NCI-H82 treated with DMSO at 0.1 percent for 48 hours (cell line): ENCODE measurements around the gene SUPT6H.
"Not testable (repeated sequence)": the region's sequence is repeated elsewhere in the genome, so short reads cannot be mapped to it uniquely, and the experiment has no call there.

ENCODE experiments used
- DNase-seq: peaks from one replicate; lab custom pipeline; 2025; ENCODE audit not compliant: unreplicated experiment; lab: John Stamatoyannopoulos, UW

The SUPT6H gene

DNA sequence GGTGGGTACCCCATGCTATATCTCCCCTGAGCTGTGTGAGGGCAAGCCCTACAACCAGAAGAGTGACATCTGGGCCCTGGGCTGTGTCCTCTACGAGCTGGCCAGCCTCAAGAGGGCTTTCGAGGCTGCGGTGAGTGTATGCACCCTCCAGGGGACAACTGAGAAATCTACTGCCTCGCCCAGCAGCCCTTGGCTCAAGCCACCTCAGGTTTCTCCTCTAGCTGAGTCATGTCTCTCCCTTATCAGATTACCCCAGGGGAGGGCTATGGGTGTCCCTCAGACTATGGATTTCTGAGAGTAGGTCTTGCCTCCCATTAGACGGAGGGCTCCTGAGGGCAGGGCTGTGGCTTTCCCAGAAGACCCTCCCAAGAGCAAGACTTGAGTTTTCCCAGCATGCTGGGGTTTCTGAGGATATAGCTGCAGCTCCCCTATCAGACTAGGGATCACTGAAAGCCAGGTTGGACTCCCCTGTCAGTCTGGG is 73.3 kb downstream of the SUPT6H start:
- no peak for DNase-seq

DNA sequence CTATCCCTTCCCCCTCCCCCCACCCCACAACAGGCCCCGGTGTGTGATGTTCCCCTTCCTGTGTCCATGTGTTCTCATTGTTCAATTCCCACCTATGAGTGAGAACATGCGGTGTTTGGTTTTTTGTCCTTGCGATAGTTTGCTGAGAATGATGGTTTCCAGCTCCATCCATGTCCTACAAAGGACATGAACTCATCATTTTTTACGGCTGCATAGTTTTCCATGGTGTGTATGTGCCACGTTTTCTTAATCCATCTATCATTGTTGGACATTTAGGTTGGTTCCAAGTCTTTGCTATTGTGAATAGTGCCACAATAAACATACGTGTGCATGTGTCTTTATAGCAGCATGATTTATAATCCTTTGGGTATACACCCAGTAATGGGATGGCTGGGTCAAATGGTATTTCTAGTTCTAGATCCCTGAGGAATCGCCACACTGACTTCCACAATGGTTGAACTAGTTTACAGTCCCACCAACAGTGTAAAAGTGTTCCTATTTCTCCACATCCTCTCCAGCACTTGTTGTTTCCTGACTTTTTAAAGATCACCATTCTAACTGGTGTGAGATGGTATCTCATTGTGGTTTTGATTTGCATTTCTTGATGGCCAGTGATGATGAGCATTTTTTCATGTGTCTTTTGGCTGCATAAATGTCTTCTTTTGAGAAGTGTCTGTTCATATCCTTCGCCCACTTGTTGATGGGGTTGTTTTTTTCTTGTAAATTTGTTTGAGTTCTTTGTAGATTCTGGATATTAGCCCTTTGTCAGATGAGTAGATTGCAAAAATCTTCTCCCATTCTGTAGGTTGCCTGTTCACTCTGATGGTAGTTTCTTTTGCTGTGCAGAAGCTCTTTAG is 74.1 kb downstream of the SUPT6H start:
- not testable (repeated sequence) for DNase-seq

DNA sequence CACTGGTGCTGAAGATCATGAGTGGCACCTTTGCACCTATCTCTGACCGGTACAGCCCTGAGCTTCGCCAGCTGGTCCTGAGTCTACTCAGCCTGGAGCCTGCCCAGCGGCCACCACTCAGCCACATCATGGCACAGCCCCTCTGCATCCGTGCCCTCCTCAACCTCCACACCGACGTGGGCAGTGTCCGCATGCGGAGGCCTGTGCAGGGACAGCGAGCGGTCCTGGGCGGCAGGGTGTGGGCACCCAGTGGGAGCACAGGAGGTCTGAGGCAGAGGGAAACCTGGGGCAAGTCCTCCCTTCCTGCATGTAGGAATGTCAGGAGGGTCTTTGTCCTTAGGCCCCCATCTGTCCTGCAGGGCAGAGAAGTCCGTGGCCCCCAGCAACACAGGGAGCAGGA is 75.3 kb downstream of the SUPT6H start:
- no peak for DNase-seq

- no peak for DNase-seq
These were observed 76.0 kb downstream of the SUPT6H start for GRCh38 chr17:28737770-28738679.

DNA sequence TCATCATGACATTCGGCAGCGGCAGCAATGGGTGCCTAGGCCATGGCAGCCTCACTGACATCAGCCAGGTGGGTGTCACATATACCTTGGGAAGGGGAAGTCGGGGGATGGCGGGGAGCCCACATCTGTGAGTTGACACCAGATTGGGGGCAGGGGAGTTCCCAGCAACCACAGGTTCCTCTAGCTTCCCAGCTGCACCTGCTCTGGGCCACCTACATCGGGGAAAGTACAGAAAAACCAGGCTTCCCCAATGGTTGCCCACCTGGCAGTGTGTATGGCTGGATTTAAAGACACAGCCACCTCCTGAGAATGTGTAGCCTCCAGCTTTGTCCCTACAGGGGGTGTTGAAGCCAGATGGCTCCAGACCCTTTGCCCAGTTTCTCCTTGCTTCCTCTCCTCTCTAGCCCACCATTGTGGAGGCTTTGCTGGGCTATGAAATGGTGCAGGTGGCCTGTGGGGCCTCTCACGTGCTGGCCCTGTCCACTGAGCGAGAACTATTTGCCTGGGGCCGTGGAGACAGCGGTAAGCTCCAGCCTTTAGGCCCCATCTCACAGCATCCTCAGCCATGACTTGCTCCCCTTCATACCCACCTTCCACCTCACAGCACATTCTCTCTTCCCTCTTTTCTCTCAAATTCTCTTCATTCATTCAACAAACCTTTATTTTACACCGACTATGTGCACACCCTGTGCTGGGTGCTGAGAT is 76.8 kb downstream of the SUPT6H start:
- DNase-seq = no peak

- no peak for DNase-seq
These were observed 78.7 kb downstream of the SUPT6H start for GRCh38 chr17:28740406-28741357.

DNA sequence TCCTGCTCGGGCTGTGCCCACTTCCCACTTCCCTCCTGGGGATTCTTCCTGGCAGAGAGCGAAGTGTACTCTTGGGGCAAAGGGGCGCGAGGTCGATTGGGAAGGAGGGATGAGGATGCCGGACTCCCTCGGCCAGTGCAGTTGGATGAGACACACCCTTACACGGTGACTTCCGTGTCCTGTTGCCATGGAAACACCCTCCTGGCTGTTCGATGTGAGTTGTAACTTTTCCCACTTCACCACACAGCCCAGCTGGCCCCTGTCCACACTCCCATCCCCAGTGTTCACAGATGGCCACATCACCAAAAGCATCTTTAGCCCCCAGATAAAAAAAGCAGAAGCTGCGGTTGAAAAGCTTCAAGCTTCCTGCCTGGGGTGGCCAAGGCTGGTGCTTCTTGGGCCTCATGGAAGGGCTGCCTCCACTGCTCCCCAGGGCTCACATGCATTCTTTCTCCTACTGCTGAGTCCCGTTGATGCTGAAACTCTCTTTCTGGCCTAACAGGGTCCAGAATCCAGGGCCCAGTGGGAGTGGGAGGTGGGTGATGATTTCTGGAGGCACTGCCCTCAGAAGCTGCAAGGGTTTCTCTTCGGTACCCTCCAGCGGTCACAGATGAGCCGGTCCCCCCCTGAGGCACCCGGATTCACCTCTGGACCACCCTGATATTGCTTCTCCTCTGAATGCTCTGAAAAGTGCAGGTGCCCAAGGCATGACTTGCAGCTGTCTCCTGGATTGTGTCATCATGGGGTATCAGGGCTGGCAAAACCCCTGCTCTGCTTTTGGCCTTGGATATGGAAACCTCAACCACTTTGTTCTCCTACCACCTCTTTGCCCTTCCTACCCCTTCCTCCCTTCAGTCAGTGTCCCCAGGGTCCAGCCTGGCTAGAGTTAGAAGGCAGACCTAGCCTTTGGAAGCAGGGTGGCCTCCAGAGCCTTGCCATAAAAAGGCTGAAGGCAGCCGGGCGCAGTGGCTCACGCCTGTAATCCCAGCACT is 79.6 kb downstream of the SUPT6H start:
- DNase-seq = no peak

GRCh38 chr17:28743243-28744103 is 81.5 kb downstream of the SUPT6H start, which contains the start of gene TRAF4:
Gene TRAF4, plus strand, starts transcription at chr17:28744011. Its CDS starts 102 bp downstream, at chr17:28744113.
- peak; percentile 70 for DNase-seq

- DNase-seq = peak; percentile 52
These were observed 82.3 kb downstream of the SUPT6H start for GRCh38 chr17:28744104-28744971.

- peak; percentile 24 for DNase-seq
These were observed 83.2 kb downstream of the SUPT6H start for GRCh38 chr17:28744972-28745785.

DNA sequence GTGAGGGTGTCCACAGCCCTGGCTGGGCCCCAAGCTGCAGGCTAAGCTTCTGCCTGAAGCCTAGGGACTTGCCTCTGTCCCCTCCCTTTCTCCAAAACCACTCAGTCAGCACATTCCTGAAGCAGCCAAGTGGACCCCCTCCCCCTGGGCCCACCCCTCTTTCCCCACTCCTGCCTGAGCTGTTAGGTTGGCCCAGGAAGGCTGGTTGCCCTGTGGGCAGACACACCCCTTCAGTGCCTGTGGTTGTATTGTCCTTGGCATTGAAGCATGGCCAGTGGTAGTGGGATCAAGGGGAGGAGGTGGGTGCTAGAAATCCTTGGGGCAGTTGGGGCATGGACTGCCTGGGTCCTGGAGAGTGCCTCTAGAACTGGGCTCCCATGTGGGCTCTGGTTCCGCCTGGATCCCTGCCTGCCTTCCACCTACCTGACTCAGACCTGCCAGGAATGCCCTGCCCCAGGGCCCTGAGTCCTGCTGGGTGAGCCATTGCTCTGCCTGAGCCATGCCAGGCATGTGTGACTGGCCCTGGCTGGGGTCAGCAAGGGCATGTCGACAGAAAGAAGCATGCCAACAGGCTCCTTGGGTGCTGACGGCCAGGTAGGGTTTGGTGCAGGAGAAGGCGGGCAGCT is 83.9 kb downstream of the SUPT6H start:
- DNase-seq = no peak

GRCh38 chr17:28746611-28747050 is 84.6 kb downstream of the SUPT6H start:
- DNase-seq = peak; percentile 90

DNA sequence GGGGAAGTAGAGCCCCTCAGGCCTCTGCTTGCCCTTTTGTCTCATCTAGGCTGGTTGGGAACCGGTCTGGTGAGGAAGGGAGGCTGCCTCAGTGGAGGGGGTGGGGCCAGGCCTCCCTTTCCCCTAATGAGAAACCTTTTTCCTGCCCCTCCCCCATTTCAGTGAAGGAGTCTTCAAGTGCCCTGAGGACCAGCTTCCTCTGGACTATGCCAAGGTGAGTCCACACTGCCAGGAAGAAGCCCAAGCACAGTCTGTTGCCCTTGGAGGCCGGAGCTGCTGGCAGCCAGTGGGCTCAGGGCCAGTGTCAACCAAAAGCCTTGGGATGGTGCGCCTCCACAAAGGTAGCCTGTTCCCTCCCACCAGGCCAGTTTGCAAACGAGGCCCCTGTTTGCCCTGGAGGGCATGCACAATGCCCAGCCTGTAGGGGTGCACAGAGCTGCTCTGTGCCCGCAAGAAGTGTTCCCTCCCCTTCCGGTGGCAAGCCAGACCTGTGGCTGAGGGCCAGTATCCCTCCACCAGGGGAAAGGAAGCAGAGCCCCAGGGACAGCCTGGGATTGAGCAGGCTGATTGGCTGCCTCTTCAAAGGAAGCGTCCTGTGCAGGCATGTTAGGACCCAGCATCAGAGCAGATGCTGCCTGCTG is 85.2 kb downstream of the SUPT6H start:
- DNase-seq = no peak

DNA sequence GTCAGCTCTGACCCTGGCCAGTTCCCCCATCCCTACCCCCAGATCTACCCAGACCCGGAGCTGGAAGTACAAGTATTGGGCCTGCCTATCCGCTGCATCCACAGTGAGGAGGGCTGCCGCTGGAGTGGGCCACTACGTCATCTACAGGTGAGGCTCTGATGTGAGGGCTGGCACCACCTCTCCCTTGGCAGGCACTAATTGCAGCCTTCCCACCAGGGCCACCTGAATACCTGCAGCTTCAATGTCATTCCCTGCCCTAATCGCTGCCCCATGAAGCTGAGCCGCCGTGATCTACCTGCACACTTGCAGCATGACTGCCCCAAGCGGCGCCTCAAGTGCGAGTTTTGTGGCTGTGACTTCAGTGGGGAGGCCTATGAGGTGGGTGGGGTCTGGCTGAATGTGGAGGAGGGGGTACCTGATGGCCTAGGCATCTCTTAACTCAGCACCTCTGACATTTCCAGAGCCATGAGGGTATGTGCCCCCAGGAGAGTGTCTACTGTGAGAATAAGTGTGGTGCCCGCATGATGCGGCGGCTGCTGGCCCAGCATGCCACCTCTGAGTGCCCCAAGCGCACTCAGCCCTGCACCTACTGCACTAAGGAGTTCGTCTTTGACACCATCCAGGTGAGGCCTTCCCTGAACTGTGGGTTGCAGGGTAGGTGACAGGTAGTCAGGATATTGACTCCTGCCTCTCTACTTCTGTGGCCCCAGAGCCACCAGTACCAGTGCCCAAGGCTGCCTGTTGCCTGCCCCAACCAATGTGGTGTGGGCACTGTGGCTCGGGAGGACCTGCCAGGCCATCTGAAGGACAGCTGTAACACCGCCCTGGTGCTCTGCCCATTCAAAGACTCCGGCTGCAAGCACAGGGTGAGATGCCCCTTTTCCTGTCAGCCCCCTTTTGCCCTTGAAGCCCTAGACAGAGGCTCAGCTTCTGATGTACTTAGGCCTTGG is 86.1 kb downstream of the SUPT6H start:
- no peak for DNase-seq
